Fibroblast of upper back skin (primary cell): ENCODE data around the gene MUC22.

Experiments
- DNase-seq: peaks from one replicate; pipeline ENCODE4 v3.0.0-alpha.2; 2013

Gene MUC22

DNA sequence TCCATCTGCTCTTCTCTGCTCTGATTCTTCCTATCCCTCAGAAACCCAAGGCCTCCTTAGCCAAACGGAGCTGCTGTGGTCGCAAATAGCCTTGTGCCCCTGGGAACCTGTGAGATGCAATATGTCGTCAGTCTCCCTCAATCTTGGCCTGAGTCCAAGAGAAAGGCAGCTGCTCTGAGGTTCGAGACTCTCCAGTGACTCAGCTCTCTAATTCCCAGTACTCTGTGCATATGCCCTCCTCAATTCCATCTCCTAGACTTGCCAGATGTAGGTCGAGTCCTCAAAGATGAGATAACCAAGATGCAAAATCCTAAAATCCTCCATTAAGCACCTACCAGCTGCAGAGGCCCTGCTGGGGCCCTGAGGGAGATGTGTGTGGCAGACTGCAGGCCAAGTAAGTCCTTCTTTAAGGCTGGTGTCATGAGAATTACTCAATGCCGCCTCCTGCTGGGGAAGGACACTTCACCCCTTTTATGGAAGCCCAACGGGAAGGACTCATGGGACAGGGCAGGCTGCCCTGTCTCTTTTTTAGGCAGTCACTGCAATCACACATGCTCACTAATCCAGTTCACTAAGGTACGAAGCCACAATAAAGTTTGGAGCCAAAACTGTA lies 73.6 kb downstream of the MUC22 start:
- peak; percentile 89 for DNase-seq
